AG20443 (cell line): Measurements from ENCODE around the gene NFKB2.

Experiments used
- DNase-seq: peaks from one replicate; pipeline ENCODE4 v3.0.0; 2012; ENCODE audit warnings: low spot score, mixed read lengths

Gene NFKB2

GRCh38 chr10:102422545-102423129, 27.1 kb downstream of the NFKB2 start:
- peak; percentile 85 for DNase-seq

- no peak for DNase-seq
These were observed 28.0 kb downstream of the NFKB2 start for GRCh38 chr10:102423372-102423968.

- no peak for DNase-seq
These were observed 28.6 kb downstream of the NFKB2 start for GRCh38 chr10:102424145-102424544.

- no peak for DNase-seq
These were observed 29.4 kb downstream of the NFKB2 start for GRCh38 chr10:102424916-102425315.

- DNase-seq: no peak
These were observed 29.9 kb downstream of the NFKB2 start for GRCh38 chr10:102425444-102425843.

- no peak for DNase-seq
These were observed 31.3 kb downstream of the NFKB2 start for GRCh38 chr10:102426803-102427287.

GRCh38 chr10:102429468-102429867, 34.0 kb downstream of the NFKB2 start:
- DNase-seq: no peak

GRCh38 chr10:102431452-102432124, 36.1 kb downstream of the NFKB2 start:
- DNase-seq: peak; percentile 55

- peak; percentile 96 for DNase-seq
These were observed 36.9 kb downstream of the NFKB2 start, which contains the start of gene CUEDC2 for GRCh38 chr10:102432162-102432950. Gene CUEDC2 (minus strand): TSS chr10:102432574. CDS start chr10:102425188, 7,386 bp downstream.

- DNase-seq: no peak
These were observed 38.1 kb downstream of the NFKB2 start for GRCh38 chr10:102433619-102434046.

GRCh38 chr10:102434394-102435132, 39.1 kb downstream of the NFKB2 start:
- peak; percentile 62 for DNase-seq

- DNase-seq: no peak
These were observed 39.6 kb downstream of the NFKB2 start for GRCh38 chr10:102435133-102435497.

- no peak for DNase-seq
These were observed 40.2 kb downstream of the NFKB2 start for GRCh38 chr10:102435529-102436233.

- no peak for DNase-seq
These were observed 40.8 kb downstream of the NFKB2 start for GRCh38 chr10:102436312-102436711.

- no peak for DNase-seq
These were observed 42.0 kb downstream of the NFKB2 start for GRCh38 chr10:102437515-102437914.

GRCh38 chr10:102438374-102438773, 42.9 kb downstream of the NFKB2 start:
- DNase-seq: no peak

GRCh38 chr10:102444851-102445250, 49.3 kb downstream of the NFKB2 start:
- DNase-seq: no peak

GRCh38 chr10:102449321-102450123, 54.0 kb downstream of the NFKB2 start:
- DNase-seq: no peak

- no peak for DNase-seq
These were observed 54.5 kb downstream of the NFKB2 start for GRCh38 chr10:102450124-102450373.

- DNase-seq: peak; percentile 94
These were observed 55.0 kb downstream of the NFKB2 start for GRCh38 chr10:102450374-102451104.
